PFSK-1 (cell line): Measurements from ENCODE around the gene FIP1L1.
A peak's percentile ranks its signal among the peaks of the same experiment; 100 is the strongest.

Experiments used
- FOXP2 ChIP-seq: optimal IDR thresholded peaks from 2 replicates; pipeline ENCODE3; 2011; ENCODE audit warnings: borderline replicate concordance, control low read depth, inconsistent platforms; ENCODE audit not compliant: insufficient read depth; ENCODE audit errors: extremely low read length, extremely low read depth
- POLR2AphosphoS5 ChIP-seq: IDR thresholded peaks from 2 replicates; pipeline ENCODE4 v1.6.1; 2012; ENCODE audit warnings: low read depth, mild to moderate bottlenecking, control low read depth, low read length, moderate library complexity
- SIN3A ChIP-seq: IDR thresholded peaks from 2 replicates; pipeline ENCODE4 v1.6.1; 2012; ENCODE audit warnings: mild to moderate bottlenecking, low read length, moderate library complexity, borderline replicate concordance; ENCODE audit not compliant: insufficient read depth
- TAF1 ChIP-seq: IDR thresholded peaks from 2 replicates; pipeline ENCODE4 v1.6.1; 2012; ENCODE audit warnings: low read length, control low read depth, borderline replicate concordance; ENCODE audit not compliant: insufficient read depth
- TF ChIP-seq, protein P1 (sequence below), 2 experiments: IDR thresholded peaks; 2 replicates each; pipeline versions ENCODE4 v1.6.1 to v1.8.0; 2011 to 2012; ENCODE audit warnings: low read depth in 2 of 2, low read length in 2 of 2, control low read depth in 1 of 2, inconsistent platforms in 1 of 2, mild to moderate bottlenecking in 1 of 2, moderate library complexity in 1 of 2; ENCODE audit not compliant: insufficient read depth in 1 of 2

FIP1L1 gene

DNA sequence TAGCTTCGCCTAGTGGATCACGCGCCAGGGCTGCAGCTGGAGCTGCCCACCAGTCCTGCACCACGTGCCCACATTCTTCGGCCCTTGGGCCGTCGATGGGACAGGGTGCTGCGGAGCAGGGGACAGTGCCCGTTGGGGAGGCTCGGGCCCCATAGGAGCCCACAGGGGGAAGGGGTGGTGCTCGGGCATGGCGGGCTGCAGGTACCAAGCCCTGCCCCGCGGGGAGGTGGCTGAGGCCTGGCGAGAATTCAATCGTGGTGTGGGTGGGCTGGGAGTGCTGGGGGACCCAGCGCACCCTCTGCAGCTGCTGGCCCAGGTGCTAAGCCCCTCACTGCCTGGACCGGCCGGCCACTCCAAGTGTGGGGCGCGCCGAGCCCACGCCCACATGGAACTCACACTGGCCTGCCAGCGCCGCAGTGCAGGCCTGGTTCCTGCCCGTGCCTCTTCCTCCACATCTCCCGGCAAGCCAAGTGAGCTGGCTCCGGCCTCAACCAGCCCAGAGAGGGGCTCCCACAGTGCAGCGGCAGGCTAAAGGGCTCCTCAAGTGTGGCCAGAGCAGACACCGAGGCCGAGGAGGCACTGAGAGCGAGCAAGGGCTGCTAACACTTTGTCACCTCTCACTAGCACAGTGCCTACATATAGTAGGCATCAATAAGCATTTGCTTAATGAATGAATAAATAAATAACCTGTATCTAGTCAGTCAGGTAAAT, 23.3 kb upstream of the FIP1L1 start:
- TF ChIP-seq, protein P1, sequence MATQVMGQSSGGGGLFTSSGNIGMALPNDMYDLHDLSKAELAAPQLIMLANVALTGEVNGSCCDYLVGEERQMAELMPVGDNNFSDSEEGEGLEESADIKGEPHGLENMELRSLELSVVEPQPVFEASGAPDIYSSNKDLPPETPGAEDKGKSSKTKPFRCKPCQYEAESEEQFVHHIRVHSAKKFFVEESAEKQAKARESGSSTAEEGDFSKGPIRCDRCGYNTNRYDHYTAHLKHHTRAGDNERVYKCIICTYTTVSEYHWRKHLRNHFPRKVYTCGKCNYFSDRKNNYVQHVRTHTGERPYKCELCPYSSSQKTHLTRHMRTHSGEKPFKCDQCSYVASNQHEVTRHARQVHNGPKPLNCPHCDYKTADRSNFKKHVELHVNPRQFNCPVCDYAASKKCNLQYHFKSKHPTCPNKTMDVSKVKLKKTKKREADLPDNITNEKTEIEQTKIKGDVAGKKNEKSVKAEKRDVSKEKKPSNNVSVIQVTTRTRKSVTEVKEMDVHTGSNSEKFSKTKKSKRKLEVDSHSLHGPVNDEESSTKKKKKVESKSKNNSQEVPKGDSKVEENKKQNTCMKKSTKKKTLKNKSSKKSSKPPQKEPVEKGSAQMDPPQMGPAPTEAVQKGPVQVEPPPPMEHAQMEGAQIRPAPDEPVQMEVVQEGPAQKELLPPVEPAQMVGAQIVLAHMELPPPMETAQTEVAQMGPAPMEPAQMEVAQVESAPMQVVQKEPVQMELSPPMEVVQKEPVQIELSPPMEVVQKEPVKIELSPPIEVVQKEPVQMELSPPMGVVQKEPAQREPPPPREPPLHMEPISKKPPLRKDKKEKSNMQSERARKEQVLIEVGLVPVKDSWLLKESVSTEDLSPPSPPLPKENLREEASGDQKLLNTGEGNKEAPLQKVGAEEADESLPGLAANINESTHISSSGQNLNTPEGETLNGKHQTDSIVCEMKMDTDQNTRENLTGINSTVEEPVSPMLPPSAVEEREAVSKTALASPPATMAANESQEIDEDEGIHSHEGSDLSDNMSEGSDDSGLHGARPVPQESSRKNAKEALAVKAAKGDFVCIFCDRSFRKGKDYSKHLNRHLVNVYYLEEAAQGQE (IDR thresholded peaks at IDR 0.05; ENCODE audit: insufficient read depth in 1 of 2, low read depth in 2 of 2, low read length in 2 of 2): no peak
- TF ChIP-seq FOXP2: no peak
- no peak for TF ChIP-seq TAF1
- no peak for TF ChIP-seq SIN3A
- TF ChIP-seq POLR2AphosphoS5: no peak

DNA sequence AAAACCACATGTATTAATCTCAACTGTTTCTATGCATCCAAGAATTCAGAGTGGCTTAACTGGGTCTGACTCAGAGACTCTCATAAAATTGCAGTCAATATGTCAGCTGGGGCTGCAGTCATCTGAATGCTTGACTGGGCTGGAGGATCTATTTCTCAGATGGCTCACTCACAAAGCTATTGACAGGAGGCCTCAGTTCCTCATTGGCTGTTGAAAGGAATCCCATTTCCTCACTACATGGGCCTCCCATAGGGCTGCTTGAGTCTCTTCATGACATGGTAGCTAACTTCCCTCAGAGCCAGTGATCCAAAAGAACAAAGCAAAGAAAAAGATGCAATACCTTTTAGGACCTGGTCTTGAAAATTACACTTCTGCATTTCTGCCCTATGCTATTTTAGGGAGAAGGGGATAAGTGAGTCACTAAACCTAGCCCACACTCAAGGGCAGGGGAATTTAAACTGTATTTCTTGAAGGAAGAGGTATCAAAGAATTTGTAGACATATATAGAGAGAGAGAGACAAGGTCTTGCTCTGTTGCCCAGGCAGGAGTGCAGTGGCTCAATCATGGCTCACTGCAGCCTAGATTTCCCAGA, 21.4 kb upstream of the FIP1L1 start:
- TF ChIP-seq, protein P1 (IDR thresholded peaks at IDR 0.05; ENCODE audit: insufficient read depth in 1 of 2, low read depth in 2 of 2, low read length in 2 of 2): no peak
- TF ChIP-seq FOXP2 (no peak), TAF1 (no peak), POLR2AphosphoS5 (no peak), SIN3A (no peak)

DNA sequence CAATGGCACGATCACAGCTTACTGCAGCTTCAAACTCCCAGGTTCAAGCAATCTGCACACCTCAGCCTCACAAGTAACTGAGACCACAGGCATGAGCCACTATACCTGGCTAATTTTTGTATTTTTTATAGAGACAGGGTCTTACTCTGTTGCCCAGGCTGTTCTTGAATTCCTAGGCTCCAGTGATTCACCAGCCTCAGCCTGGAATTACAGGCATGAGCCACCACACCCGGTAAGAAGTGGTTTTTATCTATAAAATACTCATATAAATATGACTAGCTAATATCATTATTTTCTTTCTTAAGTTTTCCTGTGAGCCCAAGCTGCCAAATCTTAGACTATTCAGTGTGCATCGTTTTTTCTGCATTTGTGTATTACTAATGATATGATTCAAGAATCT, 16.0 kb upstream of the FIP1L1 start:
- TF ChIP-seq SIN3A (no peak), POLR2AphosphoS5 (no peak), FOXP2 (no peak), TAF1 (no peak)
- TF ChIP-seq, protein P1 (IDR thresholded peaks at IDR 0.05; ENCODE audit: insufficient read depth in 1 of 2, low read depth in 2 of 2, low read length in 2 of 2): no peak

DNA sequence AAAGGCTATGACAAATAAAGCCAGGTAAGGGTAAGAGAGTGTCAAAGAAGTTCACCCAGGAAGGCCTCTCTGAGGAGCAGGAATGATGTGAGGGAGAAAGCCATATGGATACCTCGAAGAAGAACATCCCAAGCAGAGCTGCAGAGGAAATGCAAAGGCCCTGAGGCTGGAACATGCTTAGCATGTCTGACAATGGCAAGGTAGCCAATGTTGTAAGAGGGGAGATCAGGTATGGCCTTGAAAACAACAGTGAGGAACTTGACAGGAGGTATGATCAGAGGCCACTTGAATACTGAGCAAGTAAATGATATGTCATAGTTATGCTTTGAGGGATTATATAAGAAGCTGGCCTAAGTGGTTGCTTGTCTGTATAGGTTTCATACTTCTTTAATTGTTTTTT, 15.3 kb upstream of the FIP1L1 start:
- no peak for TF ChIP-seq TAF1
- TF ChIP-seq, protein P1 (IDR thresholded peaks at IDR 0.05; ENCODE audit: insufficient read depth in 1 of 2, low read depth in 2 of 2, low read length in 2 of 2): no peak
- no peak for TF ChIP-seq POLR2AphosphoS5
- TF ChIP-seq SIN3A: no peak
- no peak for TF ChIP-seq FOXP2

DNA sequence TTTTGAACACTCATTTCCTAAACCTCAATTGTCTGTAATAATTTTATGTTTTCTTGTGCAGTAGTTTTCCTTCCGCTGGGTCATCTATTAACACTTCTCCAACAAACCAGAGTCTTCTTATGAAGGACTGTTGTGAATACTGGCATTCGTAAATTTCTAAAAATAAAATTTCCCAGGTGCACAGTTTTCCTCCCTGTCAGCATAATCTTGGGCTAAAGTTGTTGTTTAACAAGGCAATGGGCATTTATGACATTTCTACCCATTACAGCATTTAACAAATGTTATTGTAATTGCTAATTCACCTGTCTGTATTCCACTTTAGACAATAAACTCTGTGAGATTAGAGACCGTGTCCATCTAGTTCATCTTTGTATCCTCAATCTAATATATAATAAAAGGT, 12.8 kb upstream of the FIP1L1 start:
- TF ChIP-seq TAF1 (no peak), FOXP2 (no peak)

DNA sequence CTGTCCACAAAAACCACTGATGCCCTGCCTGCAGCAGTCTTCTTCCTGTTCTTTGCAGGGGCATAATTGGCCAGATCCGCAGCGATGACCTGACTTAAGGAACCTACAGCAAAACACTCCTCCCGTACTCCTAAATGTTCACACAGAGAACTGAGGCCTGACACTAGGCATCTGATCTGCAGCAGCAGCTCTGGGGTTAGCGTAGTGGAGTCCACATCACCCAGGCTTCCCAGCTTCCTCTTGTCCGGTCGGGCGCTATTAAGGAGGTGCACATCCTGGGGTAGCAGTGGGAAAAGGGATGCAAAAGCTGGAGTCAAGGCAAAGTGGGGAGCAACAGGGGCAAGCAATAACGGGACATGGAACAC, 12.3 kb upstream of the FIP1L1 start:
- TF ChIP-seq TAF1 (no peak), SIN3A (peak; percentile 77; the same call in 1 of the 2 replicates)
